ENCODE measurements around the gene SCG5.
"Not testable (repeated sequence)": the region's sequence is repeated elsewhere in the genome, so short reads cannot be mapped to it uniquely, and the experiment has no call there.

DNA sequence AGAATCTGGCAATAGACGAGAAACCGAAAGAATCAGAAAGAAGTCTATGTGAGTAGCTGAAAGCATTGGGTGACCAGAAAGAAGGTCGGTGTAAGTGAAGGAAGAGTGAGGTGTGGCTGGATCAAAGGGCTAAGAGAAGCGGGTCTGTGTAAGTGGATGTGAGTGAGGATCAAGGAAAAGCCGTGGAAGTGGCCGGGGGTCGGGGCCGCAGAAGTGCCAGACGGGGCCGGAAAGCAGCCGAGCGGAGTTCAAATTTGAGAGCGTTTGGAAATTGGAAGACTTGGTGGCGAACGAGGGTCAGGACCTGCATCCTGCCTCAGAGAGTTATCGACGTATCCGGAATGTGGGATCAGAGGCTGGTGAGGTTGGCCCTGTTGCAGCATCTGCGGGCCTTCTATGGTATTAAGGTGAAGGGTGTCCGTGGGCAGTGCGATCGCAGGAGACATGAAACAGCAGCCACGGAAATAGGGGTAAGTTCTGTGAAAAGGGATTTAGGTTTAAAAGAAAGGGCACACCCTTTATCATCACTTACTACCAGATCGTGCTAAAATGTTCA lies 25.6 kb upstream of the SCG5 start:
- TF ChIP-seq, protein P1, sequence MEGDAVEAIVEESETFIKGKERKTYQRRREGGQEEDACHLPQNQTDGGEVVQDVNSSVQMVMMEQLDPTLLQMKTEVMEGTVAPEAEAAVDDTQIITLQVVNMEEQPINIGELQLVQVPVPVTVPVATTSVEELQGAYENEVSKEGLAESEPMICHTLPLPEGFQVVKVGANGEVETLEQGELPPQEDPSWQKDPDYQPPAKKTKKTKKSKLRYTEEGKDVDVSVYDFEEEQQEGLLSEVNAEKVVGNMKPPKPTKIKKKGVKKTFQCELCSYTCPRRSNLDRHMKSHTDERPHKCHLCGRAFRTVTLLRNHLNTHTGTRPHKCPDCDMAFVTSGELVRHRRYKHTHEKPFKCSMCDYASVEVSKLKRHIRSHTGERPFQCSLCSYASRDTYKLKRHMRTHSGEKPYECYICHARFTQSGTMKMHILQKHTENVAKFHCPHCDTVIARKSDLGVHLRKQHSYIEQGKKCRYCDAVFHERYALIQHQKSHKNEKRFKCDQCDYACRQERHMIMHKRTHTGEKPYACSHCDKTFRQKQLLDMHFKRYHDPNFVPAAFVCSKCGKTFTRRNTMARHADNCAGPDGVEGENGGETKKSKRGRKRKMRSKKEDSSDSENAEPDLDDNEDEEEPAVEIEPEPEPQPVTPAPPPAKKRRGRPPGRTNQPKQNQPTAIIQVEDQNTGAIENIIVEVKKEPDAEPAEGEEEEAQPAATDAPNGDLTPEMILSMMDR (IDR thresholded peaks at IDR 0.05): not testable (repeated sequence)
- not testable (repeated sequence) for TF ChIP-seq POLR2A (IDR thresholded peaks at IDR 0.05)

Data from vagina (tissue), 2 donors.